Epidermal melanocyte (primary cell): Measurements from ENCODE around the gene MAPK8IP2.
A peak's percentile ranks its signal among the peaks of the same experiment; 100 is the strongest.
"Not testable (repeated sequence)": the region's sequence is repeated elsewhere in the genome, so short reads cannot be mapped to it uniquely, and the experiment has no call there.

Experiments
- DNase-seq: peaks from one replicate; pipeline ENCODE4 v3.0.0; 2011; ENCODE audit warnings: low spot score; ENCODE audit not compliant: insufficient read length

MAPK8IP2 gene

DNA sequence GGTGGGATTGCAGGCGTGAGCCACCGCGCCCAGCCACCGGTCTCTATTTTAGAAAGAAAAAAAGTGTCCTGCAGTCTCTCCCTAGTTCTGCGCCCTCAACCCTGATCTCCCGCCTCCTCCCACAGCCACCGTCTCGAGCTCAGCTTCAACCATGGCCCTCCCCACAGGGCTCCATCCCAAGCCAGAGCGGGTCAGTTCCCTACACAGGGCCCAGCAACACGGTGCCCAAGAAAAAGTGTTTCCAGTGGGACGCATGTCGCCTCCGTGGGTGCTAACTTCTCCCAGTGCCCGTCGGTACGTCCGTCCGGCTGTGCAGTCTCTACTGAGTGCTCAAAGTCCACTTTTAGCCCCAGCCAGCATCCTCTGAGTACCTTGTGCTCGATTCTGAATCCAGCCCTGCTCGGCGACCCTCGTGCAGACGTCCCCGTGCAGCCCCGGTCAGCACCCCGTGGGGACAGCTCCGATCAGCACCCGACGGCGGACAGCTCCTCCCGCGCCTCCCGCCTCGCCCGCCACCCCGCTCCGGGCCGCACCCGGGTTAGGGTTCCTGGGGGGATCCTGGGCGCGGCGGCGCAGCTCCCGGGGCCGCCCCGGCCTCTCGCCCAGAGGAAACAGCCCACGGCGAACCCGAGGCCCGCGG, 657 bp upstream of the MAPK8IP2 start:
- DNase-seq = peak; percentile 91

DNA sequence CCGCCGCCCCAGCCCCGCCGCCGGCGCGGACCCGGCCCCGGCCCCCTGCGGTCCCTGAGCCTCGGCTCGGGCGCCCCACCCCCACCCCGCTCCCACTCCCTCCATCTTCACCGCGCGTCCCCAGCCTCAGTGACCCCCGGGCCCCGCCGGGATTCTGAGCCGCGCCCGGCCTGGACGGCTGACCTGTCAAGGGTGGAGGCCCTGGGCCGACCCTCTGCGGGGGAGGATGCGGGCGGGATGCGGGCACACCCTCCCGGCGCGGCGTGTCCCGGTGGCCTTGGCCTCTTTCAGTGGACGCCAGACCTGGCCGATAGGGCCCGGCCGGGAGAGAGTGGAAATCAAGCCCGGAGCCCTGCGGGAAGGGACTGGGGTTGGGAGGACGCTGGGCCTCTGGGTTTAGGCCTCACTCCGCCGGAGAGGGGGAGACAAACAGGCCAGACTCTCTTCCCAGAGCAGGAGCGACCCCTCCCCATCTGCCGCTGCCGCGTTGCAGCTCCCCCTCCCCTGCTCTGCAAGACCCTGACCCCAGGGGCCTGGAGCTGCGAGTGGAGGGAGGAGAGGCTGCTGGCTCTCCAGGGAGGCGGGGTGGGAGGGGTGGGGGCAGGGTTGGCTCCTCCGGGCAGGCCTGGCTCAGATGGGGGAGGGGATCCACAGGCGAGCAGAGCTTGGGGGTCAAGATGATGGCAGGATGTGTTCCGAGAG, 525 bp downstream of the MAPK8IP2 start:
- no peak for DNase-seq

DNA sequence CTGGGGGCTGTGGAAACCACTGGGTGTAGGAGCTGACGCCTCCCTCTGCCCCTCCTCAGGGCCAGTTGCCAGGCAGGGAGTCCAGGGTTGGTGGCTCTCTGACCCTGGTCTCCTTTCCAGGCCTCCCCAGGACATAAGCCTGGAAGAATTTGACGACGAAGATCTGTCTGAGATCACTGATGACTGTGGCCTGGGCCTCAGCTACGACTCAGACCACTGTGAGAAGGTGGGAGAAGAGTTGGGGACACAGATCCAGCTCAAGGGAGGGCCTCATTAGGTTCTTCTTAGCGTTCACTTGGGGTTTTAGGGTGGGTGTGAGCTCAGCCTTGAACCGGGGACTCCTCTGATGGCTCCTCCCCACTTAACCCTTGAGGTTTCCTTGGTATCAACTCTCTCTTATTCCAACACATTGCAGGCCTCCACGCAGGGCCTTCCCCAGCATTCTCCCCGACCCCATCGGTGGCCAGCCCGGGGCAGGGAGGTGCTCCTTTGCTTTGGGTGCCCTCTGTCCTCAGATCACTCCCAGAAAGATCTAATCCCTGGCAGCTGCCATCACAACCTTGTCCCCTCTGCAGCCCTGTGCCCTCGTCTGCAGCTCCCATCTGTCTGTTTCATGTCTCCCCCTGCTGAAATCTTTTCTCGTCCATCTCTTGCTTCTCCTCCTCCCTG, 1.2 kb downstream of the MAPK8IP2 start:
- no peak for DNase-seq

DNA sequence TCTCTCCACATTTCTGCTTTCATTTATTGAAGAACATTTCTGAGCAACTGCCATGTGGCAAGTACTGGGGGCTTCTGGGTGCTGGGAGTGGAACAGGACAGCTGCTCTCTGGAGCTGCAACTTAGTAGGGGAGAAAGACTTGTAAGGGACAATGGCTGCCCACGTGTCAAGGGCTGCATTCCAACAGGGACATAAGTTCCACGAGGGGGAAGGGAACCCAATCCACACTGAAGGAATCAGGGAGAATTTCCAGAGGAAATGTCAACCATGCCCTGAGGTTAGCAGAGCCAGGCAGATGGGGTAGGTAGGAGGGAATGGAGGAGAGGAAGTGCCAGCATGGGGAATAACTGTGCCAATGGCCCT, 1.7 kb downstream of the MAPK8IP2 start:
- no peak for DNase-seq

DNA sequence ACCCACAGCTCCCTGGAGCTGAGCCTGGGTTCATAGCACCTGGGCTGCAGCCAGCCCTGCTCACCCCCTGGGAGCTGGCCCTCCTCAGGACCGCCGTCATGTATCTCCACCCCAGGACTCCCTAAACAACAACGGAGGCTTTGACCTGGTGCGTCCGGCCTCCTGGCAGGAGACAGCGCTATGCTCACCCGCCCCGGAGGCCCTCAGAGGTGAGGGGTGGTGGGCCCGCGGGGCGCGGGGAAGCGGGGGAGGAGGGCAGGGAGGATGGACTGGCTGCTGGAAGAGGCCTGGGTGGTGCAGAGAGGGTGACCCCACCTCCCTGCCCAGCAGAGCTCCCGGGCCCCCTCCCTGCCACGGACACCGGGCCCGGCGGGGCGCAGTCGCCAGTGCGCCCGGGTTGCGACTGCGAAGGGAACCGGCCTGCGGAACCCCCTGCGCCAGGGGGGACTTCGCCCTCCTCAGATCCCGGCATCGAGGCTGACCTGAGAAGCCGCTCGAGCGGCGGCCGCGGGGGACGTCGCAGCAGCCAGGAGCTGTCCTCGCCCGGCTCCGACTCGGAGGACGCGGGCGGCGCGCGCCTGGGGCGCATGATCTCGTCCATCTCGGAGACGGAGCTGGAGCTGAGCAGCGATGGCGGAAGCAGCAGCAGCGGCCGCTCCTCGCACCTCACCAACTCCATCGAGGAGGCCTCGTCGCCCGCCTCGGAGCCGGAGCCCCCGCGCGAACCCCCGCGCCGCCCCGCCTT, 3.1 kb downstream of the MAPK8IP2 start:
- DNase-seq = no peak

DNA sequence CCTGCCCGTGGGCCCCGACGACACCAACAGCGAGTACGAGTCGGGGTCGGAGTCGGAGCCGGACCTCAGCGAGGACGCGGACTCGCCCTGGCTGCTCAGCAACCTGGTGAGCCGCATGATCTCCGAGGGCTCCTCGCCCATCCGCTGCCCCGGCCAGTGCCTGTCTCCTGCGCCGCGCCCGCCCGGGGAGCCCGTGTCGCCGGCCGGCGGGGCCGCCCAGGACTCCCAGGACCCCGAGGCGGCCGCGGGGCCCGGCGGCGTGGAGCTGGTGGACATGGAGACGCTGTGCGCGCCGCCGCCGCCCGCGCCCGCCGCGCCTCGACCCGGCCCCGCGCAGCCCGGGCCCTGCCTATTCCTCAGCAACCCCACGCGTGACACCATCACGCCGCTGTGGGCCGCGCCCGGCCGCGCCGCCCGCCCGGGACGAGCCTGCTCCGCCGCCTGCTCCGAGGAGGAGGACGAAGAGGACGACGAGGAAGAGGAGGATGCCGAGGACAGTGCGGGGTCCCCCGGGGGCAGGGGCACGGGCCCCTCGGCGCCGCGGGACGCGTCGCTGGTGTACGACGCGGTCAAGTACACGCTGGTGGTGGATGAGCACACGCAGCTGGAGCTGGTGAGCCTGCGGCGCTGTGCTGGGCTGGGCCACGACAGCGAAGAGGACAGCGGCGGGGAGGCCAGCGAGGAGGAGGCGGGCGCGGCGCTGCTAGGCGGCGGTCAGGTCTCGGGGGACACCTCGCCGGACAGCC, 3.8 kb downstream of the MAPK8IP2 start:
- no peak for DNase-seq

DNA sequence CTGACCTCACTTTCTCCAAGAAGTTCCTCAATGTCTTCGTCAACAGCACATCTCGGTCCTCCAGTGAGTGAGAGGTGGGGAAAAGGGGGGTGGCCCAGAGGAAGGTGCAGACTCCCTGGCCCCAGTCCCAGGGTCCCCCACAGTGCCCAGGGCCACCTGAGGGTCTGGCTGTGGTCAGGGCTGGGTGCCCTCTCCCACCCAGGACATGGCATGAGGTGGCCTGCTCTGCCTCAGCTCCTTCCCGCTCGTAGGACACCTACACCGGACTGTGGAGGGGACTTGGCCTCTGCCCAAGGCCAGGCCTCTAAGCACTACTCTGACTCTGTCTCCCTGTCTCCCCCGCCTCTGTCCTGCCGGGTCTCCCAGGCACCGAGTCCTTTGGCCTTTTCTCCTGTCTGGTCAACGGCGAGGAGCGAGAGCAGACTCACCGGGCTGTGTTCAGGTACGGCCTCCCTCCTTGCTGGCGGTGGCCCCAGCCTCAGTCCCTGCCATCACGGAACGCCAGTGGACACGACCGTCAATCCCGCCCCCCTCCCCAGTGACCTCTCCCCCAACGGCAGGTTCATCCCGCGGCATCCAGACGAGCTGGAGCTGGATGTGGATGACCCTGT, 4.5 kb downstream of the MAPK8IP2 start:
- no peak for DNase-seq

DNA sequence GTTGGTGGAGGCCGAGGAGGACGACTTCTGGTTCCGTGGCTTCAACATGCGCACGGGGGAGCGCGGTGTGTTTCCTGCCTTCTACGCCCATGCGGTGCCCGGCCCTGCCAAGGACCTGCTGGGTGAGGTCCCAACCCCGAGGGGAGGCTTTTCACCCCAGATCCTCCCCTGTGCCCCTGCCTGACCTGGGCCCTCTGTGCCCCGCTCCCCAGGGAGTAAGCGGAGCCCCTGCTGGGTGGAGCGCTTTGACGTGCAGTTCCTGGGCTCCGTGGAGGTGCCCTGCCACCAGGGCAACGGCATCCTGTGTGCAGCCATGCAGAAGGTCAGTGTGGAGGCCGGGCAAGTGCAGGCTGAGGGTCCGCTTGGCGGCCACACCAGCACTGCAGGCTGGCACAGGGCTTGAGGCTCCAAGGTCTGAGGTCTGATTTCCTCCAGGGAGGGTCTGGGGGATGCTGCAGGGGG, 5.1 kb downstream of the MAPK8IP2 start:
- no peak for DNase-seq

DNA sequence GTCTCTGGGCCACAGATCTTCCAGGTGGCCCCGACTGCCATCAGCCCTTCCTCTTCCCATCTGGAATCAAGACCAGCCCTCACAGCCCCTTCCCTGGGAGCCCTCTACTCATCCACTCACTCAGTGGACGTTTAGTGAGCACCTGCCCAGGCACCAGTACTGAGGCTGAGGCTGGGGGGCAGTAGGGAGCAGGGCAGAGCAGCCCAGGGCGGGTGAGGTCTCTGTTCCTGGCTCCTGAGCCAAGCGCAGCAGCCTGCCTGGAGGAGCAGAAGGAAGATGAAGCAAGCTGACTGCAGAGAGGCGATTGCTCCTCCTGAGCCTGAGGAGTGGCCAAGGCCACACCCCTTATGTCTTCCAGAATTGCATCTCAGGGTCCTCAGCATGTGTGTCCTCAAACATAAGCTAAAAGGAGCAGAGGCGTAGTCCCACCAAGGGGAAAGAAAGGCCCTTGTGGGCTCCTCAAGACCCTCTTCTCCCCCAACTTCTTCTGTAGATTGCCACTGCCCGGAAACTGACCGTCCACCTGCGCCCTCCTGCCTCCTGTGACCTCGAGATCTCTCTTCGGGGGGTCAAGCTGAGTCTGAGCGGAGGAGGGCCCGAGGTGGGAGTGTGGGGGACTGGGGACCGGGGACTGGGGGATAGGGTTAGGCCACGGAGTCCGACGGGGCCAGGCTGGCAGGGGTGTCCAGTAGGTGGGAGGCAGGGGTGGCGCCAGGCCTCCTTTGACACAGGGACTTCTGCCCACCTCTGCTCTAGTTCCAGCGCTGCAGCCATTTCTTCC, 5.8 kb downstream of the MAPK8IP2 start:
- DNase-seq = no peak

DNA sequence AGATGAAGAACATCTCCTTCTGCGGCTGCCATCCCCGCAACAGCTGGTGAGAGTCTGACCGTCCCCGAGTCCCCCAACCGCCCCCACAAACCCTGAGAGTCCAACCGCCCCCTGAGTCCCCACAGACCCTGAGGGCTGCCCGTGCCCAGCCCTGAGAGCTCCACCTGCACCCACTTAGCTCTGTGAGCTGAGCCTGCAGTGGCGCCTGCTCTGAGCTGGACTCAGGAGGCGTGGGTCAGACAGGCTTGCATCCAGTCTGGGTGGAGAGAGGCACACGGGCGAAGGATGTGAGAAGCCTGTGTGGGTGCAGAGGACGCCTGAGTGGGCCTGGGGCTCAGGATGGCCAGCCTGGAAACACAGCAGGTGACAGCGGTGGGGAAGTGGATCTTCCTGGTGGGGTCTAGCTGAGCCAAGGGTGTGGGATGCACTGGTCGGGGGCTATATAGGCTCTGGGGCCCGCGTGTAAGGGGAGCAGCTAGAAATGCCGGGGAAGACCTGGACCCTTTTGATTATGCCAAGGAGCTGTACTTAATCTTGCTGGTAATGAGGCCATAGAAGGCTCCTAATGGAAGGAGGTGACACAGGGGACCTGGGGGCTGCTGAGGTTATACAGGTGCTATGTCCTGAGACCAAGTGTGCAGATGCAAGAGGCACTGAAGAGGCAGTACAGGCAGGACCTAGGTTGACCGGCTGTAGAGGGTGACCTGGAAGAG, 6.5 kb downstream of the MAPK8IP2 start:
- no peak for DNase-seq

DNA sequence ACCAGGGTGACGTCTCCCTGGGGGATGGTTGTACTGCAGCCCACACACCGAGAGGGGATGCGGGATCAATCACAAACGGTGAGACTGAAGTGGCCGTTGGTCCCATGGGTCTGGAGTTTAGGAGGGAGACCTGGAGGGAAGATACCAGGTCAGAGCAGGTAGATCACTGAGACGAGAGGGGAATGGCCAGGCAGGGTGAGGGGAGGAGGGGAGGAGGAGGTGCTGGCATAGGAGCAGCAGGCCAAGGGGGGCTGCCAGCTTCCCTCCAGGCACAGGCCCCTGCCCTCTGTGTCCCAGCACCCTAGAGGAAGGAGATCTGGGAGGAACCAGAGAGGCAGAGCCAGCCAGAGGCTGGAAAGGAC, 7.0 kb downstream of the MAPK8IP2 start:
- no peak for DNase-seq

DNA sequence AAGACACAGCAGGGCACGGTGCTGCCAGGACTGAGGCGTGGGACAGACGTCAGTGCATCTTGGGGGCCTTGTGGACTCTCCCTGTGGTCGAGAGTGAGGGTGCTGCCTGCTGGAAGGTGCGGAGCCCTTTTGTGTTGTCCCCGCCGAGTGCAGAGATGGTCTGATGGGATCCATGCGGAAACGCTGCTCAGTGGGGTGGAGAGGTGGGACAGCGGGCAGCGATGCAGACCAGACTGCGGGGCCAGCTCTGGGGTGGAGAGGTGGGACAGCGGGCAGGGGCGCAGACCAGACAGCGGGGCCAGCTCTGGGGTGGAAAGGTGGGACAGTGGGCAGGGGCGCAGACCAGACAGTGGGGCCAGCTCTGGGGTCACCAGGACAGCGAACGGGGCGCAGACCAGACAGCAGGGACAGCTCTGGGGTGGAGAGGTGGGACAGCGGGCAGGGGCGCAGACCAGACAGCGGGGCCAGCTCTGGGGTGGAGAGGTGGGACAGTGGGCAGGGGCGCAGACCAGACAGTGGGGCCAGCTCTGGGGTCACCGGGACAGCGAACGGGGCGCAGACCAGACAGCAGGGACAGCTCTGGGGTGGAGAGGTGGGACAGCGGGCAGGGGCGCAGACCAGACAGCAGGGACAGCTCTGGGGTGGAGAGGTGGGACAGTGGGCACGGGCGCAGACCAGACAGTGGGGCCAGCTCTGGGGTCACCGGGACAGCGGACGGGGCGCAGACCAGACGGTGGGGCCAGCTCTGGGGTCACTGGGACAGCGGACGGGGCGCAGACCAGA, 7.7 kb downstream of the MAPK8IP2 start:
- not testable (repeated sequence) for DNase-seq

DNA sequence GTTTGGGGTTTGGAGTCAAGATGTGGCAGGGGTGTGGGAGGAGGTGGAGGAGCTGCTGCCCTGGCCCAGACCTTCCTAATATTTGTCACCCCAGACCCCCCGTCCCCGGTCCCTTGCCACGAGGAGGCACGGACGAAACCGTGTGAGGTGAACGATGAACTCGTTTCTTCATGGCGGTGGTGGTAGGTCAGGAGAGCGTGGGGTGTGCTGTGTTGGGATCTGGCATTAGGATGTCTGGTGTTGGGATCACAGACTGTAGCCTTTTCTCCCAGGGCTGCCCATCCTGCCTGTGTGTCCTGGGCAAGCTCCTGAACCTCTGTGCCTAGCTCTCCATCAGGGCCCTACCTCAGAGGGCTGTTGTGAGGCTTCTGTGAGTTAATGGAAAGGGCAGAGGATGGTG, 8.4 kb downstream of the MAPK8IP2 start:
- DNase-seq = no peak

DNA sequence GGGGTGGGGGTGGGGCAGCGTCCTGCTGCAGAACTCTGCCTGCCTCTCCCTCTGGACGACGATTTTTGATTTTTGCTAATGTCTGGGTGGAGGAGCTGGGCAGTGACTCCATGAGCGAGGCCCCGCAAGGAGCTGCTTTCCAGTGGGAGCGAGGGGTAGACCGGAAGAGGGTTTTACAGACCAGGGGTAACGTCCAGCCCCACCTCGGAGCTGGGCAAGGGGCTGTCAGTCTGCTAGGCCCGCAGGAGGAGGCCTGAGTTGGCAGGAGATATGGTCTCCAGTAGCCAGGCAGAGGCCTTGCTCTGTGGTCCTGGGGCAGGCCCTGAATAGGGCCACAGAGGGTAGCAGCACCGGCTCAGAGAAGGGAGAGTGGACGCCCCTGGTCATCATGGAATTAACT, 9.0 kb downstream of the MAPK8IP2 start:
- DNase-seq = no peak

DNA sequence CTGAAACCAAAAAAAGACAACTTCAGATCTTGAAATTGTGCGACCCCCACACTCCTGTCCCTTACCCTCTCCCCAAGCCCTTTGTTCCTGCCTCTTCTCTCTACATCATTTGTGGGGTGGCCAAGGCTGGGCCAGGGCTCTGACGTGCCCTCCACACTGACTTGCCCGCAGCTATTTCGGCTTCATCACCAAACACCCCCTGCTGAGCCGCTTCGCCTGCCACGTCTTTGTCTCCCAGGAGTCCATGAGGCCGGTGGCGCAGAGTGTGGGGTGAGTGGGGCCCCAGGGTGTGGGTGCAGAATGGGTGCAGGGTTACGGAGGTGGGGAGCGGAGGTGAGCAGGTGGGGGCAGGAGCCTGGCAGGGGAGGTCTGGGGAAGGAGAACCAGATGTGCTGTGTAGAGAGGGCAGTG, 9.5 kb downstream of the MAPK8IP2 start:
- no peak for DNase-seq

DNA sequence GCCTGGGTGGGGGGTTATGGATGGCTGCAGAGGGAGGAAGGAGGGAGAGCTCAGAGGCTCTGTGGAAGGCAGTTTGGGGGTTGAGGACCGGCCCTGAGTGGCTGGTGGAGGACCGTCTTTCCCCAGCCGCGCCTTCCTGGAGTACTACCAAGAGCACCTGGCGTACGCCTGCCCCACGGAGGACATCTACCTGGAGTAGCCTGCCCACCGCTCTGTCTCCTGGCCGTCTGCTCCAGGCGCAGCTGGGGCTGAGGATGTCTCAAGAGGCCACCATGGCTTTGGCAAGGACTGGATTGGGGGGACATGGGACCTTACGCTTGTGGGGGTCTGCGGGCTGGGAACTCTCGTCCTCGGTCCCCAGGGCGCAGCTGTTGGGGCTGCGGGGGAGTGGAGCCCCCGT, 10.0 kb downstream of the MAPK8IP2 start:
- no peak for DNase-seq

DNA sequence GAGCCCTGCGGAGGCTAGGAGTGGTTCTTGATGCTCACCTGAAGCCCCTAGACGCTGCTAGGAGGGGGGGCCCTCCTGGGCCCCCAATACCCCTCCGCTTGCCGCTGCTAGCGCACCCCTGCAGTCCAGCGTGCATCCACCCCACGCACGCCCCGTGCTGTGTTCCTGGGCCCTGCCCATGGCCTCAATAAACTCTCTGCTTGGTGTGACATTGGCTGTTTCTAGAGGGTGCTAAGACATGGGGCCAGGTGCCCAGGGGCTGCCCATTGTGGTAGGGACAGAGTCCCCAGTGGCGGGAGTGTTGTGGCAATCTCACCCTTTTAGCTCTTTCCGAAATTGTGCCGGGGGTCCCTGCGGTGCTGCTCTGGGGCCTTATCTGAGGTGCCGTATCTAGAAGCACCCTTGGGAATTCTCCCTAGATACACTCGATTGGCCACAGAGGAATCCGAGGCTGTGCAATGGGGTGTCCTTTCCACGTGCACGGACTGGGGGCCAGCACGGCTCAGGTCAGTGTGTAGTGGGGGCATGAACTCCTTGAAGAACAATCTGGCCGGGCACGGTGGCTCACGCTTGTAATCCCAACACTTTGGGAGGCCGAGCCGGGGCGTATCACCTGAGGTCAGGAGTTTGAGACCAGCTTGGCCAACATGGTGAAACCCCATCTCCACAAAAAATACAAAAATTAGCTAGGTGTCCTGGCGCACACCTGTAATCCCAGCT, 10.9 kb downstream of the MAPK8IP2 start:
- DNase-seq = no peak

DNA sequence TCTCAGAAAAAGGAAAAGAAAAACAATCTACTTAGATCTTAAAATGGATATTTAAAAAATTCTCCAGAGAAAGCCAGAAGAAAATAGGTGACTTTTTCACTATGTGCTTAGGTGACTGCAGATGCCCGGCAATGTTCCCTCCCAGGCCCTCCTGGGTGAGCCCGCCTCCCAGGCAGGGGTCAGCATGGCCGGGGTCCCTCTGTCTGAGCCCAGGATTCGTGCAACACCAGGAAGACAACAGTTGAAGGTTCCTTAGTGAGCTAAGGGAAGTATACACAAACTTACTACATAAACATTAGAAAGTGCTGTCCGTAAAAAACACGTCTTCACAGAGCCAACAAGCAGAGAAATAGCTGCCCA, 11.6 kb downstream of the MAPK8IP2 start:
- no peak for DNase-seq
